ENCODE measurements around the gene C1QTNF4.
A peak's percentile ranks its signal among the peaks of the same experiment; 100 is the strongest.
"Not testable (repeated sequence)": the region's sequence is repeated elsewhere in the genome, so short reads cannot be mapped to it uniquely, and the experiment has no call there.

Gene C1QTNF4

DNA sequence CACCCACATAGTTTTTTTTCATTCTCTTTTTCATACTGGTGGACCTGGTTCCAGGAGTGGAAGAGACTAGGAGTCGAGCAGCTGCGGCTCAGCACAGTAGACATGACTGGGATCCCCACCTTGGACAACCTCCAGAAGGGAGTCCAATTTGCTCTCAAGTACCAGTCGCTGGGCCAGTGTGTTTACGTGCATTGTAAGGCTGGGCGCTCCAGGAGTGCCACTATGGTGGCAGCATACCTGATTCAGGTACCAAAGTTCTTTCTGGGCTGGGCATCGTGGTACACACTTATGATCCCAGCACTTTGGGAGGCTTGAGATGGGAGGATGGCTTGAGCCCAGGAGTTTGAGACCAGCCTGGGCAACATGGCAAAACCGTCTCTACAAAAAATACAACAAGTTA, 24.6 kb downstream of the C1QTNF4 start:
- H3K4me3 ChIP-seq (ENCODE audit: low read depth, low read length): no peak overlapping the region
- TF ChIP-seq, protein P1, sequence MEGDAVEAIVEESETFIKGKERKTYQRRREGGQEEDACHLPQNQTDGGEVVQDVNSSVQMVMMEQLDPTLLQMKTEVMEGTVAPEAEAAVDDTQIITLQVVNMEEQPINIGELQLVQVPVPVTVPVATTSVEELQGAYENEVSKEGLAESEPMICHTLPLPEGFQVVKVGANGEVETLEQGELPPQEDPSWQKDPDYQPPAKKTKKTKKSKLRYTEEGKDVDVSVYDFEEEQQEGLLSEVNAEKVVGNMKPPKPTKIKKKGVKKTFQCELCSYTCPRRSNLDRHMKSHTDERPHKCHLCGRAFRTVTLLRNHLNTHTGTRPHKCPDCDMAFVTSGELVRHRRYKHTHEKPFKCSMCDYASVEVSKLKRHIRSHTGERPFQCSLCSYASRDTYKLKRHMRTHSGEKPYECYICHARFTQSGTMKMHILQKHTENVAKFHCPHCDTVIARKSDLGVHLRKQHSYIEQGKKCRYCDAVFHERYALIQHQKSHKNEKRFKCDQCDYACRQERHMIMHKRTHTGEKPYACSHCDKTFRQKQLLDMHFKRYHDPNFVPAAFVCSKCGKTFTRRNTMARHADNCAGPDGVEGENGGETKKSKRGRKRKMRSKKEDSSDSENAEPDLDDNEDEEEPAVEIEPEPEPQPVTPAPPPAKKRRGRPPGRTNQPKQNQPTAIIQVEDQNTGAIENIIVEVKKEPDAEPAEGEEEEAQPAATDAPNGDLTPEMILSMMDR (IDR thresholded peaks at IDR 0.05; ENCODE audit: control insufficient read depth, extremely low read depth, insufficient read depth): no peak
- DNase-seq (ENCODE audit: low read depth): no peak

DNA sequence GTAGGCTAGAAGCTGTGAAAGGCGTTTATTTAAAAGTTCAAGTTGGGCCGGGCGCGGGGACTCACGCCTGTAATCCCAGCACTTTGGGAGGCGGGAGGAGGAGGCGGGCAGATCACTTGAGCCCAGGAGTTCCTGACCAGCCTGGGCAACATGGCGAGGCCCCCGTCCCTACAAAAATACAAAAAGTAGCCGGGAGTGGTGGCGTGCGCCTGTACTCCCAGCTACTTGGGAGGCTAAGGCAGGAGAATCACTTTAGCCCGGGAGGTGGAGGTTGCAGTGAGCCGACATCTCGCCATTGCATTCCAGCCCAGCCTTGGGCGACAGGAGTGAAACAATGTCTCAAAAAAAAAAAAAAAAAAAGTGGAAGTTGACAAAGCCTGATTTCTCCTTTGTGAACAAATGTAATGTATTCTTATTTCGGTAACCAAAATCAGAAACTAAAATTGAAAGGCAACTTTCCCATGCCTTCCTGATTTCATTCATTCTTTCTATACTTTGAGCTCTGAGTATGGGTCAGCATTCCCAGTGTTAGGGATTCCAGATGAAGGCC, 28.0 kb downstream of the C1QTNF4 start:
- TF ChIP-seq, protein P1 (IDR thresholded peaks at IDR 0.05; ENCODE audit: control insufficient read depth, extremely low read depth, insufficient read depth): no peak
- H3K4me3 ChIP-seq (ENCODE audit: low read depth, low read length): peak overlapping the region; percentile 92
- no peak for DNase-seq (ENCODE audit: low read depth)

DNA sequence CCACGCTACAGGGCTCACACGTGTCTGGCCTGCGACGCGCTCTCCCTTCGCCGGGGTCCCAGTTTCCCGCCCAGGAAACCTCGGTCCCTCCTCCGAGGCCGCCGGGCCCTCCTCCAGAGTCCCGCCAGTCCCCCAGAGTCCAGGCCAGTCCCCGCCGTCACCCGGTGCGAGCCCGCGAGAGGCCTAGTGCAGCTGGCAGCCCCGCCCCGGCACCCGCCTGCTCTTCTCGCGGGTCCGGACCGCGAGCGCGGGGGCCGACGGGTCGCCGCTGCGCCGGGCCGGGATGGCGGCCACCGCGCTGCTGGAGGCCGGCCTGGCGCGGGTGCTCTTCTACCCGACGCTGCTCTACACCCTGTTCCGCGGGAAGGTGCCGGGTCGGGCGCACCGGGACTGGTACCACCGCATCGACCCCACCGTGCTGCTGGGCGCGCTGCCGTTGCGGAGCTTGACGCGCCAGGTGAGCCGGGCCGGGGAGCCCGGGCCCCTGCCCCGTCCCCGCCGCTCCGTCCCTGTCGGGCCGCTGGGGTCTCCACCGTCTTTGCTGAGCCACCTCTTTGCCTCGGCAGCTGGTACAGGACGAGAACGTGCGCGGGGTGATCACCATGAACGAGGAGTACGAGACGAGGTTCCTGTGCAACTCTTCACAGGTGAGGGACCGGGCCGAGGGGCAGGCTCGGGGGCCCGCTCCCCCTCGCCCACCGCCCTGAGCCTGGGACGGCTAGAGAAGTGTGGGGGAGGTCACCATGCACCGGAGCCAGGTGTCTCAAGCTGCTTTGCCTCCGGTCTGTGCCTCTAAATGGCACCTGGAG, 28.7 kb downstream of the C1QTNF4 start, which contains the start of gene PTPMT1:
Gene PTPMT1 (plus strand): TSS at position 260 of the 809 bp plus-strand sequence. CDS start 24 bp downstream, at position 284.
- peak; percentile 17 for DNase-seq (ENCODE audit: low read depth)
- TF ChIP-seq, protein P1 (IDR thresholded peaks at IDR 0.05; ENCODE audit: control insufficient read depth, extremely low read depth, insufficient read depth): no peak

DNA sequence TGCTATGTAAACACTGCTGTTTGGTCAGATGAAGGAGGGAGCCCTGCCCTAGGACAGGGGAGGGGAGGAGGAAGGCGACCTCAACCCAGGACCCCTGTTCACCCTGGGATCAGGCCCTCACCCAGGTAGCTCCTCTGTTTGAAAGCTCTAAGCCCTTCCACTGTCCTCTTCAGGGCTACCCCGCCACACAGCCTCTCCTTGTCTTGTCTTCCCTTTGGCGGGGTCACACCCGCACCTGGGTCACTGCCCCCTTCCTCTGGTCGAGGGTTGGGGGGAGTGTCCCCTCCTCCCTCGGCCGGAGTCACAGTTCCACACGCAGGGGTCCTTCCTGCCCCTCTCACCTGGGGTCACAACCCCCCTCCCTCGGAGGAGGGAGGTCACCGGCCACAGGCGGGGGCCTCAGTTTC, 29.3 kb downstream of the C1QTNF4 start:
- TF ChIP-seq, protein P1 (IDR thresholded peaks at IDR 0.05; ENCODE audit: control insufficient read depth, extremely low read depth, insufficient read depth): no peak
- DNase-seq (ENCODE audit: low read depth): no peak
- peak overlapping the region; percentile 92 for H3K4me3 ChIP-seq (ENCODE audit: low read depth, low read length)

More for the DNA sequence above, 28.7 kb downstream of the C1QTNF4 start, which contains the start of gene PTPMT1:
- H3K4me3 ChIP-seq (ENCODE audit: low read depth, low read length): peak within 1 kb of the TSS; percentile 92

DNA sequence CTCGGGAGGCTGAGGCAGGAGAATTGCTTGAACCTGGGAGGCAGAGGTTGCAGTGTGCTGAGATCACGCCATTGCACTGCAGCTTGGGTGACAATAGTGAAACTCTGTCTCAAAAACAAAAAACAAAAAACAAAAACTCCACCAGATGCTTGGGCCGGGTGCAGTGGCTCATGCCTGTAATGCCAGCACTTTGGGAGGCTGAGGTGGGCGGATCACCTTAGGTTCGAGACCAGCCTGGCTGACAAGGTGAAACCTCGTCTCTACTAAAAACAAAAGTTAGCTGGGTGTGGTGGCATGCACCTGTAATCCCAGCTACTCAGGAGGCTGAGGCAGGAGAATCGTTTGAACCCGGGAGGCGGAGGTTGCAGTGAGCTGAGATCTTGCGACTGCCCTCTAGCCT, 29.8 kb downstream of the C1QTNF4 start:
- peak overlapping the region; percentile 92; the same call in 1 of the 2 replicates for H3K4me3 ChIP-seq (ENCODE audit: low read depth, low read length)
- not testable (repeated sequence) for DNase-seq (ENCODE audit: low read depth)

DNA sequence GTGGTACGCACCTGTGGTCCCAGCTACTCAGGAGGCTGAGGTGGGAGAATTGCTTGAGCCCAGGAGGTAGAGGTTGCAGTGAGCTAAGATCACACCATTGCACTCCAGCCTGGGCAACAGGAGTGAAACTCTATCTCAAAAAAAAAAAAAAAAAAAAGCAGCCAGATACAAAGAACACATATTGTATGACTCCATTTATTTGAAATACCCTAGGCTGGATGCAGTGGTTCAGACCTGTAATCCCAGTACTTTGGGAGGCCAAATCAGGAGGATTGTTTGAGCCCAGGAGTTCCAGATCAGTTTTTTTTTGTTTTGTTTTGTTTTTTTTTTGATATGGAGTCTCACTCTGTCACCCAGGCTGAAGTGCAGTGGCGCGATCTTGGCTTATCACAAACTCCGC, 31.8 kb downstream of the C1QTNF4 start:
- not testable (repeated sequence) for H3K4me3 ChIP-seq (ENCODE audit: low read depth, low read length); DNase-seq (ENCODE audit: low read depth)

DNA sequence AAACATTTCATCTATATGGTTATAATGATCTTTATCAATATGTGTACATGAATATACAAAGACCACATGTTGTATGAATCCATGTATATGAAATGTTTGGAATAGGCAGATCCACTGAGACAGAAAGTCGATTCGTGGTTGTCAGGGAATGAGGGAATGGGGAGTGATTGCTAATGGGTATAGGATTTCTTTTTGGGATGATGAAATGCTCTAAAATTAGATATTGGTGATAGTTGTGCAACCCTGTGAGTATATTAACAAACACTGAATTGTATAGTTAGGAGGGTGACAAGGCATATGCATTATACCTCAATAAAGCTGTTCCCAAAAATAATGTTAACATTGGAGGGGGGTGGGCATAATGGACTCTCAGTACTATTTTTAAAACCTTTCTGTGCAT, 33.8 kb downstream of the C1QTNF4 start:
- no peak for DNase-seq (ENCODE audit: low read depth)

More for the DNA sequence above, 33.8 kb downstream of the C1QTNF4 start:
- H3K4me3 ChIP-seq (ENCODE audit: low read depth, low read length): no peak overlapping the region
- TF ChIP-seq, protein P1 (IDR thresholded peaks at IDR 0.05; ENCODE audit: control insufficient read depth, extremely low read depth, insufficient read depth): no peak

Data from LNCaP clone FGC (cell line).